ENCODE measurements around the gene SLC20A1. TPM values are rescaled to one million over a fixed set of nuclear protein-coding genes. Genes with fewer than 3 reads are reported as not detected.

The SLC20A1 gene
- total RNA-seq = 100 to 1,000 TPM in 2 of 4 donors, 10 to 100 TPM in 2; 33.1 to 299 (median 88.2) TPM

DNA sequence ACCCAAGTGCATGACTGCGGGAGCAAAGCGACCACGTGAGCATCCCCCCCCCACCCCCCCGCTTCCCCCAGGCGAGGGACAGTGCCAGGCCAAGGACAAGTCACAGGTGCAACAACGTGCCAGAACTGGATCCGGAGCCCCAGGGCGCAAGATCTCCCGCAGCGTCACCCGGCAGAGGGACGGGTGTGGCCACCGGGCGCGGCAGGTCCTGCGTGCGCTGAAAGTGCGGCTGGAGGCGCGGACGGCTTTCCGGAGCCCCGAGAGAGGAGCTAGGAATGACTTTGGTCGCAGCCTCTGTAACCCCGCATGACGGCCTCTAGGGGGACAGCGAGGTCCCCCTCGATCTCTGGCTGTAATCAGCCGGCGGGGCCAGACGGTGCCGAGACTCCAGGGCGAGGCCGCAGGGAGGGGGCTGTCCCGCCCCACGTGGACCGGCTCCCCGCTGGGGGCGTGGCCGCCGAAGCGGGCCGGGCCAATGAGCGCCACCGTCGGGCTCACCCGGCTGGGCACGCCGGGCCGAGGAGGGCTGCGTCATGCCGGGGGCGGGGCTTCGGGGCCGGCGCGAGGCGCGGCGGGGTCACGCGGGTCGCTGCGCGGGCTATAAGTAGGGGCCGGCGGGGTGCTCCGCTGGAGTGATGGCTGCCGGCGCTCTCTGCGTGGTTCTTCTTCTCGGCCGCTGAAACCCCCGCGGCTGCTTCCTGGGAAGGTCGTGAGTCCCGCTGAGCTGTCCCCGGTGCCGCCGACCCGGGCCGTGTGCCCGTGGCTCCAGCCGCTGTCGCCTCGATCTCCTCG is at the start of gene SLC20A1:
SLC20A1 (plus strand) TSS at position 630 of the 792 bp plus-strand sequence. CDS start 890 bp downstream, outside the sequence.
- peak; percentile 94 for ATAC-seq (ENCODE audit: low FRiP score)
- peak; percentile 75 for DNase-seq (ENCODE audit: low spot score)
- TF ChIP-seq CTCF (IDR thresholded peaks at IDR 0.05) = no peak

DNA sequence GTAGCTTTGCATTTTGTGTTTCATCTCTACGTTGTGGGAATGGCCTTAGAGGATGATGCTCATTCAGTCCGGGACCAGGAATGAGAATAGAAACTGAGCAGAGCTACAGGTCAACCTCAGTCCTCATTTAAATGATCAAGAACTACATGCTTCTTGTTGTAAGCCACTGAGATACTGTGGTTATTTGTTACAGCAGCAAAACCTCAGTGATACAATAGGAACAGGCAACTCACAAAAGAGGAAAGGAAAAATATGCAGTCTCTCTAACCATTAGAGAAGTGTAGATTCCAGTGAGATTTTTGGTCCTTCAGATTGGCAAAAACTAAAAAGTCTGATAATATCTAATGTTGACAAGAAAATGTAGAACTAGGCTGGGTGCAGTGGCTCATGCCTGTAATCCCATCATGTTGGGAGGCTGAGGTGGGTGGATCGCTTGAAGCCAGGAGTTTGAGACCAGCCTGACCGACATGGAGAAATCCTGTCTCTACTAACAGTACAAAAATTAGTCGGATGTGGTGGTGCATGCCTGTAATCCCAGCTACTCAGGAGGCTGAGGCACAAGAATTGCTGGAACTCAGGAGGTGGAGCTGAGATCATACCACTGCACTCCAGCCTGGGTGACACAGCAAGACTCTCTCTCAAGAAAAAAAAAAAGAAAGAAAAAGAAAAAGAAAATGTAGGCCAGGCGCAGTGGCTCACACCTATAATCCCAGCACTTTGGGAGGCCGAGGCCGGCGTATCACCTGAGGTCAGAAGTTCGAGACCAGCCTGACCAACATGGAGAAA is 48.0 kb upstream of the SLC20A1 start:
- no peak for TF ChIP-seq CTCF (IDR thresholded peaks at IDR 0.05)
- DNase-seq (ENCODE audit: low spot score) (no peak), ATAC-seq (ENCODE audit: low FRiP score) (no peak)

- no peak for TF ChIP-seq CTCF (IDR thresholded peaks at IDR 0.05)
- ATAC-seq (ENCODE audit: low FRiP score) (no peak), DNase-seq (ENCODE audit: low spot score) (no peak)
Measured at GRCh38 chr2:112600634-112601033, 45.1 kb upstream of the SLC20A1 start.

DNA sequence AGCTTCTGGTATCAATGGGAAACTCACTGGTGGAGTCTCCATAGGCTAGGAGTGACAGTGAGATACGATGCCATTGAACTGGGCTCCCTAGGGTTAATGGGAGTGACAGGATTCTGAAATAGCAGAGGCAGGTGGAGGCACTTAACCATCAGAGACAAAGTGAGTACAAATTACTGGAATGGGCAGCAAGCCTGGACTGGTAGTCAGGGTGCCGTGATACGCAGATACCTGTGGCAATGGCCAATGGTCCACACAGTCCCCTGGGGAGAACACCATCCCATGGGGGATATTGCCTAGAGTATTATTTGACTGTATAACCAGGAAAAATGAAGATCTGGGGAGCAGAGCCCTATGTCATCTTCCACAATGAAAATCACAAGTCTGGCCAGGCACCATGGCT is 44.0 kb upstream of the SLC20A1 start:
- TF ChIP-seq CTCF (IDR thresholded peaks at IDR 0.05) = no peak
- DNase-seq (ENCODE audit: low spot score) = no peak
- ATAC-seq (ENCODE audit: low FRiP score) = no peak

- no peak for TF ChIP-seq CTCF (IDR thresholded peaks at IDR 0.05)
- ATAC-seq (ENCODE audit: low FRiP score) = no peak
- no peak for DNase-seq (ENCODE audit: low spot score)
Measured at GRCh38 chr2:112602917-112603316, 42.8 kb upstream of the SLC20A1 start.

DNA sequence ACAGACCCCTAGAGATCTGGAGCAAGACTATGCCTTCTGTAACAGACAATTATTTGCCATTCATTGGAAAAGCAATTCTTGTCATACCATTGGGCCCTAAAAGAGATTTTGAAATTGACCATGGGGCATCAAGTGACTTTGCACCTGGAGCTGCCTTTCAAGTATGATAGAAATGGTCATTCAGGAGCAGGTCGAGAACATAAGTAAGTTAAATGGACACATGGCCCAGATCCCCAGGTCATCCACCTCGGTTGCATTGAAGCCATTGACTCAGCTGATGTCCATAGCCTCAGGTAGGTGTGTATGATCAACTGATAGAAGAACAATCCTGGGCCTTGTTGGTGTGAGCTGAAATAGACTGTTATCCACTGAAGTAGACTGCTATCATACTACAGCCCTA is 42.0 kb upstream of the SLC20A1 start:
- DNase-seq (ENCODE audit: low spot score) (no peak), ATAC-seq (ENCODE audit: low FRiP score) (no peak)
- no peak for TF ChIP-seq CTCF (IDR thresholded peaks at IDR 0.05)
